Ammon's horn (tissue), 1 donor: ENCODE results near the gene DBNDD2.

Experiments used
- DNase-seq: peaks from one replicate; pipeline ENCODE4 v3.0.0-alpha.2; 2016; ENCODE audit warnings: low spot score

Gene DBNDD2

GRCh38 chr20:45449528-45449927 is 41.4 kb downstream of the DBNDD2 start:
- DNase-seq = no peak

- peak; percentile 60 for DNase-seq
Measured at GRCh38 chr20:45450097-45450818, 42.2 kb downstream of the DBNDD2 start.

- no peak for DNase-seq
Measured at GRCh38 chr20:45452238-45452637, 44.1 kb downstream of the DBNDD2 start.

GRCh38 chr20:45452772-45453691 is 44.9 kb downstream of the DBNDD2 start:
- no peak for DNase-seq

- no peak for DNase-seq
Measured at GRCh38 chr20:45456632-45457031, 48.5 kb downstream of the DBNDD2 start.

- no peak for DNase-seq
Measured at GRCh38 chr20:45459606-45460005, 51.5 kb downstream of the DBNDD2 start.
